GOT3 (cell line): ENCODE measurements around the gene DTNBP1.

Experiments
- DNase-seq: peaks from one replicate; lab custom pipeline; 2025; ENCODE audit warnings: mixed read lengths; lab: John Stamatoyannopoulos, UW

The DTNBP1 gene, protein sequence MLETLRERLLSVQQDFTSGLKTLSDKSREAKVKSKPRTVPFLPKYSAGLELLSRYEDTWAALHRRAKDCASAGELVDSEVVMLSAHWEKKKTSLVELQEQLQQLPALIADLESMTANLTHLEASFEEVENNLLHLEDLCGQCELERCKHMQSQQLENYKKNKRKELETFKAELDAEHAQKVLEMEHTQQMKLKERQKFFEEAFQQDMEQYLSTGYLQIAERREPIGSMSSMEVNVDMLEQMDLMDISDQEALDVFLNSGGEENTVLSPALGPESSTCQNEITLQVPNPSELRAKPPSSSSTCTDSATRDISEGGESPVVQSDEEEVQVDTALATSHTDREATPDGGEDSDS

DNA sequence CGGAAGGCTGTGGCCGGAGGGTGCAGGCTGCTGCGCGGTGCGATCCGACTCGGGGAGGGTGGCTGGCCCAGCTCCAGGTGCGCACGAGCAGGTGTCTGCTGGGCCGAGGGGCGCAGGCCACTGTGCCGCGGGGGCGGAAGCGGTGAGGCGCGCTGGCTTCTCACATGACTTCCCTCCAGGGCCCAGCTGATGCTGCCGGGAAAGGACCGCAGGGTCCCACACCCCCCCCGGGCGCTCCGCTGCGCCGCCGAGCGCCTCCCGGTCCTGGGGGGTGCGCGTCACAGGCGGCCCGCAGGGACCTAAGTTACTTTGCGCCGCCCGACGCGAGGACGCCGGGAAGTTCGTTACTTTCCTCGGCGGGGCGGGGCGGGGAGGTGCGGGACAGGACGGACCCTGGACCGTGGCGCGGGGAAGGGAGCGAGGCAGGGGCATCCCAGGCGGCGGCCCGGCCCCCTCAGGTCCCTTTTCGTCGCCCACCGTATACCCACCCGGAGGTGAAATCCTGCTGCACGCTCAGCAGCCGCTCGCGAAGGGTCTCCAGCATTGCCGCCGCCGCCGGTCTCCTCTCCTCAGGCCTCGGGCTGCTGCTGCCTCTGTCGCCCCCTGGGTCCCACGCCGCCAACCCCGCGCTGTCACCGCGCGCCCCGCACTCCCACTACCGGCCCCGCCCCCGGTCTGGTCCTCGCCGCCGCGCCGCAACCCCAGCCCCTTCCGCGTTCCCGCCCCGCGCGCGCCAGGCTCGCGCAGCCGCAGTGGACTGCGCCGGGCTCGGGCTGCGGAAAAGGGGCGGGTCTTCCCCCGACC is at the start of gene DTNBP1:
Gene DTNBP1 (minus strand): TSS at position 703 of the 804 bp plus-strand sequence. CDS start 159 bp downstream, at position 544.
- DNase-seq = peak; percentile 45

DNA sequence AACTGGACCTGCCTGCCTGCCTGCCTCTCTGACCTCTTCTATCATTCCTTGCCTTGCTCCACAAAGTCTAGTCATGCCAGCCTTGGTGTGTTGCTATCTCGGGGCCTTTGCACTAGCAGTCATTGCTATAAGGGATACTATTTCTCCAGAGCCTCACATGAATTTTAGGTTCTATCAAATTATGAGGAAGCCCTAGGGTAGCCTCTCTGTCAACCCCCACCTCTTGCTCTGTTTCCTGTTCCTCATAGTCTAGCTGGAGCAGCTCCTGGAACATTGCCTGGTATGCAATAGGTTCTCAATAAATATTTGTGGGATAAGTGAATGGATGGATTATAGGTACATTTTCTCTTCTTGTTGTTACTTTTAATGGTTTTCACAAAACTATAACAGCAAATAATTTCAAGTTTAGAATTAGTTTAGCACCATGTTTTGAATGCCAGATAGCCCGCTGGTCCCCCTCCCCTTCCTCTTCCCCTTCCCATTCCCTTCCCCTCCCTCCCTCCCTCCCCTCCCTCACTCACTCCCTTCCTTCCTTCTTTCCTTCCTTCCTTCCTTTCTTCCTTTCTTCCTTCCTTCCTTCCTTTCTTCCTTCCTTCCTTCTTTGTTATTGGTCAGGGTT is 46.9 kb upstream of the DTNBP1 start:
- DNase-seq = no peak

DNA sequence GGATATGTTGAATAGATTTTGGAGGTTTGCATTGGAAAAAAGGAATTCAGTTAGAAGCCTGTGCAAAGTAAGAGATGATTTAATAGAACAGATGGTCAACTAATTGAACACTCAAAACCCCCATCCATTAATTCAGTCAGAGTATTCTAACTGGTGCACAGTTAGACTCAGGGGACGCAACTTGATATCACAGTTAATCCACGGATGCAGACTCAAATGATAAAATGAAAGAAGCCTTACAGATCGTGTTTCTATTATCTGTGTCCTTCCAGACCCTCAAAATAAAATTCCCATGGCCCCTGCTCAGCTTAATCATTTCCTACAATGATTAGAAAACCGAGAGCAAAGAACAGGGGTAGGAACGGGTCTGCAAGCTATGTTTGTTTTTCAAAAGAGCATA is 45.4 kb upstream of the DTNBP1 start:
- no peak for DNase-seq

DNA sequence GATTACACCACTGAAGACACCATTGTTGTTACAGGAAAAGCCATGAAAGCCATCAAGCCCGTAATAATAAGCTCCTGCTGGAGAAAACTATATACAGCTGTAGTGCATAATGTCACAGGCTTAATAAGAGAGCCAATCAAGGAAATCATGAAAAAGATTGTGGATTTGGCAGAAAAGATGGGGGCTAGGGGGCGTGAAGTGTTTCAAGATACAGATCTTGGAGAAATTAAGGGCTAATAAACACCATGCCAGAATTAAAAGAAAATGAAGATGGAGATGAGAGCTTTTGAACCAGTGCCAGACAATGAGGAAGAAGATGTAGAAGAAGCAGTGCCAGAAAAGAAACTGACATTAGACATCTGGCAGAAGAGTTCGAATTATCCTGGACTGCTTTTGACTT is 43.2 kb upstream of the DTNBP1 start:
- no peak for DNase-seq

DNA sequence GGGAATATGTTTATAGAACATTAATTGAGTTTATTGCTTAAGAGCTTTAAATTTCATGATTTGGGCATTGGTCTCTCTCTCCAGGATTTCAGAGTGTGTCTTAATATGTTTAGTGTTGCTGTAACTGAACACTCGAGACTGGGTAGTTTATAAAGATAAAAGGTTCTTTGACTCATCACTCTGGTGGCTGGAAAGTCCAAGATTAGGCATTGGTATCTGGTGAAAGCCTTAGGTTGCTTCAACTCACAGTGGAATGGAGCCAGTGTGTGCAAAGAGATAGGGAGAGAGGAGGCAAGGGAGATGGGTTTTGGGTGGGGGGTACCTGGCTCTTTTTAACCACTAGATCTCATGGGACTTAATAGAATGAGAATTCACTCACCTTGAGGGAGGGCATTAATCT is 35.6 kb upstream of the DTNBP1 start:
- no peak for DNase-seq

DNA sequence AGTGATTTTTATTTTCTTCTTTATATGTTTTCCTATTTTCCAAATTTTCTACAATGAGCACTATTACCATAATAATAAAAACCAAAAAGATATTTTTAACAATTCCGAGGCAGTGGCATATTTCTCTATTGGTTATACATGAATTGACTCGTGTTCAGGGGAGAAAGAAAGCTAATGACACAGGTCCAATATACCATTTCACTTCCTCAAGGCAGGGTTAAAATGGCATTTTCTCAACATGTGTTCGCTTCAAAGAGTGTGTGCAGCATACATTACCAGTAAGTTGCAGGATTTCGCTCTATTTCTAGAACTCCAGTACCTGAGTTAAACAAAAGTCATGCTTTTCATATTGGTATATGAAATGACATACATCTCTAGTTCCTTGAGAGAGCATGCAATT is 35.1 kb upstream of the DTNBP1 start:
- DNase-seq = no peak

DNA sequence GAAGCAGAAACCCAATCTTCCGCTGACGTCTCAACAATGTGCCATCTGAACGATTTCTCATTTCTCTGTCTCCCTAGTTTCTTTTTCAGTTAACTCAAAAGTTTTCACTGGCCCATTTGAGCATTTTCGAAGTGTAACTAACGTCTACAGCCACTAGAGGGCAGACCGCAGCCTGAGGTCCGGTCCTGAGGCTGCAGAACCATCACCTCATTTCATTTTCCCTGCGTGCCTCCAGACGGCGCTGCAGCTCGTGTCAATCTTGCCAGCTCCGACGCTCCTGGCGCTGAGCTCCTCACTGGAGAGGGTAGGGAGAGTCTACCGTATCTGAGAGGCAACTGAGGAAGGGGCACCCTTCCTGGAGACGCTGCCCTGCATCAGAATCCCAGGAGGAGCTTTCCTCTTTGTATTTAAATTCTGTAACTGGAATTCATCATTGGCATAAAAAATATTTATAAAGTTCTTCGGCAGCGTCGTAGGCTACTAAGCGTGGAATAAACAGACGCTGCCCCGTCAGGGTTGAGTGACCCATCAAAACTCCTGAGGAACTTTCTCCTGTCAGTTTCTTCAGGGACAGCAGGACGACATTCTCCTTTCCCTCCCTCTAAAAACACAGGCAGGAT is 28.5 kb upstream of the DTNBP1 start:
- peak; percentile 23 for DNase-seq

DNA sequence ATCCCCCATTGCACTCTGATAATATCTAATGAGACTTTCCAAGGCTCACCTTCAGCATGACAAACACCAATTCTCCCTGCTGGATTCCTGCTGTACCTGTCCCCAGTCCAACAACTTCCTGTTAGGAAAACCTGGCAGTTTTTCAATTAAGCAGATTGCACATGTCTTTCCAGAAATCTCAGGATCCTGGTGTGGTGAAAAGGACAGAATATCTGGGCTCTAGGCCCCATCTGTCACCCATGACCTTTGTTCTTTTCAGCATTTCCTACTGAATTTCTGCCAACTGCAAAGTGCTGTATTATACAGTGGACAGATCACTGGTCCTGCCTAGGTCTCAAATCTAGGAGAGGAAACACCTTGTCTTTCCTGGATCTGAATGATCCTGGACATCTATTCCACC is 27.7 kb upstream of the DTNBP1 start:
- no peak for DNase-seq

DNA sequence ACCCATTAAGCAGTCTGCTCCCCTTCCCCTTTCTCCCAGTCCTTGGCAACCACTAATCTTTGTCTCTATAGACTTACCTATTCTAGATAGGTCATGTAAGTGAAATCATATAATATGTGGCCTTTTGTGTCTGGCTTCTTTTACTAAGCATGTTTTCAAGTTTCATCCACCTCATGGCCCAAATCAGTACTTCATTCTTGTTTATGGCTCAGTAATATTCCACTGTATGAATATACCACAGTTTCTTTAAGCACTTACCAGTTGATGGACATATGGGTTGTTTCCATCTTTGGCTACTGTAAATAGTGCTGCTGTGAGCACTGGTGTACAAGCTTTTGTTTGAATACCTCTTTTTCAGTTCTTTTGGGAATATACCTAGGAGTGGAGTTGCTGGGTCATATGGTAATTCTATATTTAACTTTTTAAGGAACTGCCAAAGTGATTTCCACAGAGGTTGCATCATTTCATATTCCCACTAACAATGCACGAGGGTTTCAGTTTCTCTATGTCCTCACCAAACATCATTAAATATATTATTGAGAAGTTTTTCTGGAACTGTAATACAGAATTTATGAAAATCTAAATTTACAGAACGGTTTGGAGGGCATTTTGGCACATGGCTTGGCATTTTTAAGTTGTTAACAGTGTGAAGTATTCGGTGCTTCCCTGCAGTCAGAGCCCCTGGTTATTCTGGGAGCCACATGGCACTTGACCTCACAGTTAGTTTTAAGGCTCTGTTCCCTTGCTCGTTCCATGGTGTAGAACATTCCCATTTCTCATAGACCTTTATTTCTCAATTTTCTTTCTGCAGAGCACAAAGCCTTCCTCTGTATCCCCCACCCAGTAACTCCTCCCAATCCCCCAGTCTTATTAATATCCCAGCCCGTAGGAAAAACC is 27.0 kb upstream of the DTNBP1 start:
- DNase-seq = no peak

DNA sequence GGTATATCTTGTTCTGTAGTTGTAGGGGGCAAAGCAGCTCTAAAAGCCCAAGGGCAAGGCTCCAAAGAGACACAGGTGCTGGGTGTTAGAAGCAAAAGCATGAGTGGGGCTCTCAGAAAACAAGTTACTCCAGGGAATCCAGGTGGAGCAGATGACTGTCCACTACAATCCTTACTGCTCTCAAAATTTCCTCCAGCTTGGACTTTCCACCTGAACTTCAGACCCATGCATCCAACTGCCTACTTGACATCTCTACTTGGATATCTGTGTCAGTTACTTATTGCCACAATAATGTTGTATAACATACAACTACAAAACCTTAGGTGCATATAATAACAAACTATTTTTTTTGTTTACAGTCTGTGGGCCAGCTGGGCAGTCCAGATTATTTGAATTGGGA is 22.8 kb upstream of the DTNBP1 start:
- no peak for DNase-seq

DNA sequence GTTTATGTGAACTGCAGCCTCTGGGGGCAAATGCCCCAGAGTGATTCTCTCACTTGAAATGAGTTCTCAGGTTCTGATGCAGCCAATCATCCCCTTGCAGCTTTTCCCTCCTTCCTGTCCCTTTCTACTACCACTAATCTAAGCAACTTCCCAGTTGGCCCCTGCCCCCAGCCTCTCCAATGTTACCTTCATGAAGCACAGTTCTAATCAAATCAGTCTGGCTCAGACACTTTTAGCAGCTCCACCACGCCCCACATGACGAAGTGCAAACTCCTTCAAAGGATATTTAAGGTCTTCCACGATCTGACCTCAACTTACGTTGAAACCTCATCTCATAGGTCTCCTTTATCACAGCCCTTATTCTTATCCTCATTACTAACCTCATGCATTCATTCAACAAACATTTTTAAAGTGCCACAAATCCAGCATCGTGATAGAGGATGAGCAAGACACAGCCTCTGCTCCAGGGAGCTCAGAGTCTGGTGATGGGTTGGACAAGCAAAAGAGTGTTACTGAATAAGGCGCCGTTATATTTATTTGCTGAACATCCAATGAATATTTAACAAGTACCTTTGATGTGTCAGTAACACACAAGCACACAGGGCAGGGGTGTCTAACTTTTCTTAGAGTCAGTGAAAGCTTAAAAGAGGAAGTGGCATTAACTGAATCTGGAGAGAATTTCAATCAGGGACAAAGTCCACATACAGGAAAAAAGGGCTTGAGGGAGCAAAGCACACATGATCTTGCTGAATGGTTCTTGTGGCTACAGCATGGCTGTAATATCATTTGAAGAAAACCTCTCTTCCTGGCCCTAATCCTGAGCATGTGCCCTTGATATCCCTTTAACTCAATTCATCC is 20.4 kb upstream of the DTNBP1 start:
- DNase-seq = no peak

DNA sequence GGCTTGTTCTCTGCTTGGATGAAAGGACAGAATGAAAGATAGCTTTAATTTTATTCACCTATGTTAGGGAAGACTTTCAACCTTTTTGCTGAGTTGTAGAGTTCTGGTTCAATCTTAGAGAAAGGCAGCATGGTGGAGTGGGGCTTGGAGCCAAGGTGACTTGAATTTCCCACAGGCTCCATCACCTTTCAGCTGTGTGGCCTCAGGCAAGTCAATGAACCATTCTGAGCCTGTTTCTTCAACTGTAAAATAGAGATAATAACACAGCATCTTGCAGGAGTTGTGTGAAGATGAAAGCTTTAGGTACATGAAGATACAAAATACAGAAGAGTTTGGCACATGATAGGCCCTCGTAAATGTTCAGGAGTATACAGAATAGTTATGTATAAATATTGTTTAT is 19.1 kb upstream of the DTNBP1 start:
- no peak for DNase-seq

DNA sequence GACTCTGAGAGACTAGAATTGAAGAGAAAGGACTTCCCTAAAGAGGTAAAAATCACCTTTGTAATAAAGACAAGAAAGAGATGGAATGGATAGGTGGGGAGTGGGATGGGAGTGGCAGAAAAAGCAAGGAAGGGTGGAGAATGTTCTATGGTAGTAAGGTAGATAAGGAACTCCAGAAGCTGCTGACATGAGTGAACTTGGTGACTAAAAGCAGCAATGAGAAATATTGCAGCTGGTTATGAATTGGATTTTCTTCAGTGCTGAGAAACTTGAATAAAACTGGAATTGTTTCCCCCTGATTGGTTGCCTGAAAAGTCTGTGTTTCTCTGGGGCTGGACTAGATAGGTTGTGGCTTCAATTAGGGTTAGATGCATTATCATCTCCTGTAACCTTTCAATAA is 15.7 kb upstream of the DTNBP1 start:
- DNase-seq = no peak

DNA sequence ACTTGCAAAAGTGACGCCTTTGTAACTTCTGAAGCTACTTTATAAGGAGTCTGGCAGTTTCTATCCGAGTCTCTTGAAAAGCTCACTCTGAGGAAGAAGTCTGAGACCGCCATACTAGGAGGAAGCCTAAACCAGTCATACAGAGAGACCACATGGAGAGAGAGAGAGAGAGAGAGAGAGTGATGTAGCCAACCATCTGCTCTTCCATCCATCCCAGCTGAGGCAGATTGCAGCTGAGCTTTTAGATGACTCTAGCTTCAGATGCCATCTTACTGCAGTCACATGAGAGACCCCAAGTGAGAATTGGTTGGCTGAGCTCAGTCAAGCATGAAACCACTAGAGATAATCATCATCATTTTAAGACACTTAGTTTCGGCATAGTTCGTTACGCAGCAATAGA is 15.0 kb upstream of the DTNBP1 start:
- no peak for DNase-seq

DNA sequence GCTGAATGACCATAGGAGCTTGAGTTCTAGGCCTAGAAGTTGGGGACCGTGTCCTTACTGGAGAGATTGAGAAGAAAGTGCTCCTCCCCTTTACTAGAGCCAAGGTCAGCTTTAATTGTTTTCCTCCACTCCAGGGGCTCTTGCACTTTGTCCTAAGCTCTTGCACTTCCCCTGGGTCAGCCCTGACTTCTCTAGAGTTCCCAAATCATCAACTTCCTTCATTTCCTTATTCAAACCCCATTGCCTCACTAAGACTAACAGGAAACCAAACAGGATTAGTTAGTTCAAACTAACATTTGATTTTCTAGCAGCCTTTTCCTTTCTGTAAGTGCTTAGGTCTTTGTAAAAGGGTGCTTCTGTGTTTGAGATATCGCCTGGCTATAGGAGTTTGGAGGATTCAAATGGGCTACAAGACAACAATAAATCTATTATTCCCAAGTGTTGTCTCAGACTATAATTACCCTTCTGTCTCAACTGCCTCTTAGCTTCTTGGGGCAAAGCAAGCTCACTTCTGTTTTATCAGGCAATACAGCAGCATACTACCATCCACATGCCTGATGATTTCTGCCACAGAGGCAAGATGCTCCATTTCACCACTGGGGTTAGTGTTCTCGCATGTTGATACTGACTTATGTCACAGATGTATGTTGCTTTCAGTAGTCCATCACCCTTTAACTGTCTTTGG is 12.8 kb upstream of the DTNBP1 start:
- no peak for DNase-seq

DNA sequence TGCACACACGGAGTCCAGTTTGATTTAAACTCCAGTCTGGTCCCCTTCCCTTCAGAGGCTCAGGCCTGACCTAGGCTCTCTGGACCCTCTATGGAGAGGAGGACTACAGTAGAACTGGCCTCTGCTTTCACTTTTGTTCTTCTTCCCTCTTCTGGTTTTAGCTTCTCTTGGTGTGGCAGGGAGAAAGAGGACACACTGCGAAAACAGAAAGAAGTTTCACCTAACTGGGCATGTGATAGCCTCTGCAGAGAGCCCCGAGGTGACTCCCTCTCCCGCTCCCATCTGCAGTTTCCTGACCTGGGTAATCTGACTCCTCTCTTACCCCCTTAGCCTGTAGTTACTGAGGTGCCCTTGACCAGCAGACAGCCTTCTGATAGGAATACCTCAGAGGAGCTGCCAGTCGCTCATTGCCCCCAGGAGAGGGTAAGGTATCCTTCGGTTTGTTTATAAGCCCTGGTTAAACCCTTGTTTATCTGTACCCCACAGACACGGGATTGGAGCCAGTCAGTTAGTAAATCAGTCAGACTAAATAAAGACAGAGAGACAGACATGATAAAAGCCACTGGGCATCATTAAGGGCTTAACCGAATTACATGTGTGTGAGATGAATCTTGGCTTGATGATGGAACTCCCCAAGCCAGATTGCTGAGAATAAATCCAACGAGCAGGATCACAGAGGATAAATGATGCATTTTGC is 12.0 kb upstream of the DTNBP1 start:
- no peak for DNase-seq

DNA sequence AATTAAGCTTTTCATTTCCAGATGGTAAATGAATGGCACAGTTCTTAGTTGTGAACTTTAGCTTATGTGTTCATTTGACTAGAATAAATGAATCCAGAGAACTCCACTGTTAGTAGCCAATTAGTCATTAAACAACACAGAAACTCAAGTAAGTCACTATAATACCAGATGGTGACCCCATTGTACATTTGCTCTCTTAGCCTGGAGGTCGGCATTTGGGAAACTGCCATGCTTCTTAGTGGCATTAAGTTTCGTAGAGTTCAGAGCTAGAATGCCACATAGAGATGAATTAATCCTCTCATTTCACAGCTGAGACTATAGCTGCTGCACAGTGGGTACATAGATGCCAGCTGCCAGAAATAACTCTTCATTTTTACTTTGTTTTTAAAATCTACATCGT is 10.8 kb upstream of the DTNBP1 start:
- DNase-seq = no peak

DNA sequence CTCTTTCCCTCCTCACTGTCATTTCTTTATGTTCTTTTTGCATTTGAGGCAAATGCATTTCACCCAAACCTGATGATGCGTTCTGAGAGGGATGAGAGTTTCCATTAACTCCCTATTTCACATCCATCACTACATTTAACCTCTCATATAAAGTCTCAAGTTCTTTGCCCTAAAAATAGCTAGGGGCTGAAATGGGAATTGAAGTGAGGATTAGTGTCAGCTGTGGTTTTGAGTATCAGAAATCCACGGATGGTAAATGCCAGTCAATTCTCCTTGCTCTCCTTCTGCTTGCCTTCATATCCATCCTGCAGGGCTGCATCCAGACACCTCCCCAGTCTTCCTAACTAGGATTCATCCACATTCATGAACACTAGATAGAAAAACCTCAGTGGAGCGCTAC is 10.0 kb upstream of the DTNBP1 start:
- no peak for DNase-seq

DNA sequence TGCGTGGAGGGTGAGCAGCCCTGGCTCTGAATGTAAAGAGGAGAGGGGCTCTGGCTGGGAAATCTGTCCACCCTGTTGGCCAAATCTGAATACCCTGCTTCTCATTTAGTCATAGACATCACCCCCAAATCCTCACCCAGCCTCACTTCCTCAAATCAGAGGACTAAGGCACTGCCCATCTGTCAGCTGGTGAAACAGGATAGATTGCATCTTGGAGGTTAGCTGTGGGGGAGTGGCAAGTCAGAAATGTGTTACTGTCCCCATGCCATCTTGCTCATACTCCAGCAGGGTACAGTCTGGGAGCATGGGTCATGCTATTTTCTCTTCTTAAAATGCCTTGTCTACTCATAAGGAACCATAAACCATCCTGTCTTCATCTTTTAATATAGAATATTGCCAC is 9.5 kb upstream of the DTNBP1 start:
- DNase-seq = no peak
